Measurements from ENCODE around the gene CATSPERZ.
"Not testable (repeated sequence)": the region's sequence is repeated elsewhere in the genome, so short reads cannot be mapped to it uniquely, and the experiment has no call there.

CATSPERZ gene

DNA sequence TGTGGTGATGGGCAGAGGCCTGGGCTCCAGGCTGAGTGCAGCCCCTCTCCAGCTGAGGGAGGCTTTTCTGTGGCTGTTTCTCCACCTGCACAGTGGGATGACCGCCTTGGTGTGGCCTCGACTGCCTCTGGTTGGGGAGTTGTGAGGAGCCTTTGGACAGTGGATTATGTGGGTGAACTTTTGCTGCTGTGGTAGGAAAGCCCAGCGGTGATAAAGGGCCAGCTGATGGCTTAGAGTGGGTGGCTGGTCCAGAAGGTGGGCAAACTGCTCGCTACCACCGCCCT lies 3.8 kb downstream of the CATSPERZ start:
- peaks cover 36% of the 10 kb centered on the region for H3K36me3 Mint-ChIP-seq
- peaks cover 33% of the 10 kb centered on the region for H3K4me1 Mint-ChIP-seq
- H3K27ac Mint-ChIP-seq = peak overlapping the region; percentile 96
- H3K4me3 Mint-ChIP-seq = peak overlapping the region; percentile 99
- ATAC-seq (no peak), DNase-seq (ENCODE audit: low spot score in 2 of 2) (no peak)
- no peaks in the 10 kb centered on the region for H3K9me3 Mint-ChIP-seq

DNA sequence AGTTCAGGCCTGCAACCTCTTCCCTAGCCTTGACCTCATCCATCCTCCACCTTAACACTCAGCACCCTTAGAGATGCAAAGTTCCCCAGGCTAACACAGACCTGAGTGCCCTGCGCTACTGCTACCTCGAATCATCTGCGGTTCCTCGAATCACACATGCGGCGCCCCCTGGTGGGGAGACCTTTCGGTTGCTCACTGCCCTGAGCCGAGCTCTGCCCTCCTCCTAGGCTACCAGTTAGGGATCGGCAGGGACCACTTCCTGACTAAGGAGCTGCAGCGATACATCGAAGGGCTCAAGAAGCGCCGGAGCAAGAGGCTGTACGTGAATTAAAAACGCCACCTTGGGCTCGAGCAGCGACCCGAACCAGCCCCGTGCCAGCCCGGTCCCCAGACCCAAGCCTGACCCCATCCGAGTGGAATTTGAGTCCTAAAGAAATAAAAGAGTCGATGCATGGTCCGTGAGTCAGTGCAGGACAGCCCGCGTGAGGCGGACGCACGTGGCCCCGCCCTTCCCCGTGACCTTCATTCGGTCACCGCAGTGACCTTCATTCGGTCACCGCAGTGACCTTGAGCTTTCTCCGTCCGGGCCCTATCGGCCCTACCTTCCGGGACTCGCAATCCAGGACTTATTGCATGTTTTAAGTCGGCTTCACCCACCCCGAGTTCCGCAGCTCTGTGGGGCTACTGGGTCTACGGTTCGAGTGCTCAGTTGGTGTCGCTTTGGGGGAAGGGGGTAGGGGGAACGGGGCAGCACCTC lies 4.3 kb downstream of the CATSPERZ start:
- peak overlapping the region; percentile 99 for H3K4me3 Mint-ChIP-seq
- H3K36me3 Mint-ChIP-seq = peaks cover 42% of the 10 kb centered on the region
- peak overlapping the region; percentile 96 for H3K27ac Mint-ChIP-seq
- H3K4me1 Mint-ChIP-seq = peaks cover 33% of the 10 kb centered on the region
- ATAC-seq = peak; percentile 68
- DNase-seq (ENCODE audit: low spot score in 2 of 2) = peak; percentile 94 to 98
- no peaks in the 10 kb centered on the region for H3K9me3 Mint-ChIP-seq

DNA sequence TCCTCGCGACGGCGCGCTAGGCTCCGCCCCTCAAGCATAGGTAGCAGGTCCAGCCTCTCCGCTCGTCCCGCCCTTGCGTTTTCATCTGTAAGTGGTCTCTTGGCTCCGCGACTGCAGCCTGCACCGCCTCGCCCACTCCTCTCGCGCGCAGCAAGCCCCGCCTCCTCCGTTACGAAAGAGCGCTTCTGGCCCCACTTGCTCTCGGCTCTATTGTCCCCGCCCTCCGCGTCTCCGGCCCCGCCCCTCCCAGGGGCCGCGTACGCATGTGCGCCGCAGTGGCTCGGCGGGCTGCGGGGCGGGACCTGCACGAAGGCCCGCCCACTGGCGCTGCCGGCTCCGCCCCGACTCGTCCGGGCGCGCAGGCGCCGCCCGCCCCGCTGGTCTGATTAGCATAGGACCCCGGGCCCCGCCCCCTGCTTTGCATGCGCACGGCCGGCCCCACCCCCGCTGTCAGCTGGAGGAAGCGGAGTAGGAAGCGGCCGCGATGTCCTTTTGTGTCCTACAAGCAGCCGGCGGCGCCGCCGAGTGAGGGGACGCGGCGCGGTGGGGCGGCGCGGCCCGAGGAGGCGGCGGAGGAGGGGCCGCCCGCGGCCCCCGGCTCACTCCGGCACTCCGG lies 5.0 kb downstream of the CATSPERZ start, which contains the start of gene ESRRA:
TSS of gene ESRRA (plus strand) at position 450 of the 616 bp plus-strand sequence. CDS start 1,656 bp downstream, outside the sequence.
- Mint-ChIP-seq H3K4me3 (peak within 1 kb of the TSS; percentile 99), H3K27ac (peak within 1 kb of the TSS; percentile 96), H3K36me3 (peaks cover 49% of the 10 kb centered on the region), H3K4me1 (peaks cover 26% of the 10 kb centered on the region), H3K9me3 (no peaks in the 10 kb centered on the region)
- ATAC-seq (peak; percentile 83), DNase-seq (ENCODE audit: low spot score in 2 of 2) (peak; percentile 99)

DNA sequence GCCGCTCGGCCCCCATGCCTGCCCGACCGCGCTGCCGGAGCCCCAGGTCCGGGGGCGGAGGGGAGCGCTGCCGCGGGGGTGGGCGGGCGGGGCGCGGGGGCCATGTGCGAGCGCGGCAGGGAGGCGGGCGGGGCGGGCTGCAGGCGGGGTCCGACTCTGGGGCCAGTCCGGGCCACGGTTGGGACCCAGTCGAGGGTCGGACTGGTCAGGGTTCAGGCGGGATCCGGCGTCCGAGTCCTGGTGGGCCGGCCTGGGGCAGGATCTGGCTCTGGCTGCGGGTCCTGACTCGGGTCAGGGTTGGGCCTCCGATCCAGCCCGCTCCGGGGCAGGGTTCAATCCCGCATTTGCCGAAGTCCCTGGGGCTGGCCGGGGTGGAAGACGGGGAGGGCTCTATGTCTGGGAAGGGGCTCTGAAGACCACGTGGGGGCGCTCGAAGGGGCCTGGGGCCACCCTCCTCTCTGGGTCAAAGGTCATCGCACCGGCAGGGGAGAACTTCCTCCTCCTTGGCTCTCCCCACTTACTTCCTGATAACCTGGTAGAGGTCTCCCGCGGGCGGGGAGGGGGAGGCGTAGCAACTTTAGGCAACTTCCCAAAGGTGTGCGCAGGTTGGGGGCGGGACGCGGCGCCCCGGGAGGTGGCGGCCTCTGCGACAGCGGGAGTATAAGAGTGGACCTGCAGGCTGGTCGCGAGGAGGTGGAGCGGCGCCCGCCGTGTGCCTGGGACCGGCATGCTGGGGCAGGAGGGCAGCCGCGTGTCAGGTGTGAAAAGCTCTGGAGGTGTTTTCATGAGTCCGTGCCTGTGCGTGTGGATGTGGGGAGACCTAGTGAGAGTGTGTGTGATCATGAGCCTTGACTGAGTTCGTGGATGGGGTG lies 5.8 kb downstream of the CATSPERZ start:
- ATAC-seq = peak; percentile 29
- peaks cover 55% of the 10 kb centered on the region for H3K36me3 Mint-ChIP-seq
- DNase-seq (ENCODE audit: low spot score in 2 of 2) = peak; percentile 49 to 87
- H3K27ac Mint-ChIP-seq = peak overlapping the region; percentile 95
- H3K4me1 Mint-ChIP-seq = peaks cover 22% of the 10 kb centered on the region
- H3K9me3 Mint-ChIP-seq = no peaks in the 10 kb centered on the region
- H3K4me3 Mint-ChIP-seq = peak overlapping the region; percentile 99

DNA sequence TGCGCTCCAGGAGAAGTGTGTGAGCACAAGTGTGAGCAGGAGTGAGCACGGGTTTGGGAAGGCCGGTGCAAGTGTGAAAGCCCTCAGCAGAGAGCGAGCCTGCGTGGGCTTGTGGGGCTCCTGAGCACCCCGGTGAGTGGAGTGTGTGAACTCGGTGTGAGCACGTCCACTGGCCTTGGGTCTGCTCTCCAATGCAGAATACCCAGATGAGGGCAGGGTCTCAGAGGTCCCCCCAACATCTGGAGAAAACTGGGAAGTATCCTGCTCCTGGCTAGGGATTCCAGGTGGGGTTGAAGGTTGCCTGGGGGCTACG lies 6.4 kb downstream of the CATSPERZ start:
- peak overlapping the region; percentile 99 for H3K4me3 Mint-ChIP-seq
- ATAC-seq = no peak
- H3K27ac Mint-ChIP-seq = peak overlapping the region; percentile 95
- H3K9me3 Mint-ChIP-seq = no peaks in the 10 kb centered on the region
- peaks cover 59% of the 10 kb centered on the region for H3K36me3 Mint-ChIP-seq
- DNase-seq (ENCODE audit: low spot score in 2 of 2) = no peak
- H3K4me1 Mint-ChIP-seq = peaks cover 23% of the 10 kb centered on the region

DNA sequence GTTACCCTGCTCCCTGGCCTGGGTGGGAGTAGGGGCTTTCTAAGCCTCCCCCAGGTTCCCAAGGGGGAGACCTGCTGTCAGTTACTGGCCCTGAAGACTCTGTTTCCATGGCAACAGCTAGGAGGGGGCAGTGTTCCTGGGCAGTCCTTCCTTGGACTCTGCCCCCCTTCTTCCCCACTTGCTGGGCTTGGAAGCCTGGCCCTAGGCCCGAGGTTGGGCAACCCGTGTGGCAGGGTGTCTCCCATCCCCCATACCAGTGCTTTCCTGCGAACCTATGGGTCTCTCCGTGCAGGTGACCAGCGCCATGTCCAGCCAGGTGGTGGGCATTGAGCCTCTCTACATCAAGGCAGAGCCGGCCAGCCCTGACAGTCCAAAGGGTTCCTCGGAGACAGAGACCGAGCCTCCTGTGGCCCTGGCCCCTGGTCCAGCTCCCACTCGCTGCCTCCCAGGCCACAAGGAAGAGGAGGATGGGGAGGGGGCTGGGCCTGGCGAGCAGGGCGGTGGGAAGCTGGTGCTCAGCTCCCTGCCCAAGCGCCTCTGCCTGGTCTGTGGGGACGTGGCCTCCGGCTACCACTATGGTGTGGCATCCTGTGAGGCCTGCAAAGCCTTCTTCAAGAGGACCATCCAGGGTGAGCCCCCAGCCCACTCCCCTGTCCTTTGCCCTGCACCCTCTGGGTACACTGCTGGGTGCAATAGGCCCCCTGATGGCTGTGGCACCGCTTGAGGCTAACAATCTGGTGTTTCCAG lies 6.9 kb downstream of the CATSPERZ start:
- H3K4me1 Mint-ChIP-seq = peaks cover 23% of the 10 kb centered on the region
- ATAC-seq (no peak), DNase-seq (ENCODE audit: low spot score in 2 of 2) (no peak)
- peak overlapping the region; percentile 95 for H3K27ac Mint-ChIP-seq
- H3K9me3 Mint-ChIP-seq = no peaks in the 10 kb centered on the region
- peak overlapping the region; percentile 99 for H3K4me3 Mint-ChIP-seq
- H3K36me3 Mint-ChIP-seq = peaks cover 64% of the 10 kb centered on the region

DNA sequence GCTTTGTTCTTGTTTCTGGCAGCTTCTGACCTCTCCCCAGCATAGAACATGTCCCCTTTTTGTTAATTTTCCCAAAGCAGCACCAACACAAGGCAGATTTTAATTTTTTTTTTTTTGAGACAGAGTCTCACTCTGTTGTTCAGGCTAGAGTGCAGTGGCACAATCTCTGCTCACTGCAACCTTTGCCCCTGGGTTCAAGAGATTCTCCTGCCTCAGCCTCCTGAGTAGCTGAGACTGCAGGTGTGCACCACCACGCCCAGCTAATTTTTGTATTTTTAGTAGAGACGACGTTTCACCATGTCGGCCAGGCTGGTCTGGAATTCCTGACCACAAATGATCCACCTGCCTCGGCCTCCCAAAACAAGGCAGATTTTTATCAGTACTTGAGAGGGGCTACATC lies 7.6 kb downstream of the CATSPERZ start:
- H3K27ac Mint-ChIP-seq; H3K9me3 Mint-ChIP-seq; DNase-seq (ENCODE audit: low spot score in 2 of 2); ATAC-seq: not testable (repeated sequence)
- Mint-ChIP-seq H3K4me3 (peak overlapping the region; percentile 99), H3K4me1 (peaks cover 29% of the 10 kb centered on the region), H3K36me3 (peaks cover 64% of the 10 kb centered on the region)

DNA sequence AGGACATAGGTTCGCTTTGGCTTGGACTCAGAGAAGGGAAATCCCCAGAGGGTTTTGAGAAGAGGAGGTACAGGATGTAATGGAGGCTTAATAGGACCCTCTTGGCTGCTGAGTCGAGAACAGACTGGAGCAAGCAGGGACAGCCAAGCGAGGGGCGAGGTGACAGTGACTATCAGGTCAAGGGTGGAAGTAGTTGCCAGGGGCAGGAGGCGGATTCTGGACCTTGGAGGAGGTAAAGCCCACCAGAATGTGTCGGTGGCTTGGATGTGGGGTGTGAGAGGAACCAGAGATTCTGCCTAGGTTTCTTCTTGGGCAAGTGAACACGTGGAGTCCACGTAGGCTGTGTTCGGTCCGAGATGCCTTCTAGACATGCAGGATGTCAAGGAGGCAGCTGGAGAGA lies 12.8 kb downstream of the CATSPERZ start:
- no peak for ATAC-seq

DNA sequence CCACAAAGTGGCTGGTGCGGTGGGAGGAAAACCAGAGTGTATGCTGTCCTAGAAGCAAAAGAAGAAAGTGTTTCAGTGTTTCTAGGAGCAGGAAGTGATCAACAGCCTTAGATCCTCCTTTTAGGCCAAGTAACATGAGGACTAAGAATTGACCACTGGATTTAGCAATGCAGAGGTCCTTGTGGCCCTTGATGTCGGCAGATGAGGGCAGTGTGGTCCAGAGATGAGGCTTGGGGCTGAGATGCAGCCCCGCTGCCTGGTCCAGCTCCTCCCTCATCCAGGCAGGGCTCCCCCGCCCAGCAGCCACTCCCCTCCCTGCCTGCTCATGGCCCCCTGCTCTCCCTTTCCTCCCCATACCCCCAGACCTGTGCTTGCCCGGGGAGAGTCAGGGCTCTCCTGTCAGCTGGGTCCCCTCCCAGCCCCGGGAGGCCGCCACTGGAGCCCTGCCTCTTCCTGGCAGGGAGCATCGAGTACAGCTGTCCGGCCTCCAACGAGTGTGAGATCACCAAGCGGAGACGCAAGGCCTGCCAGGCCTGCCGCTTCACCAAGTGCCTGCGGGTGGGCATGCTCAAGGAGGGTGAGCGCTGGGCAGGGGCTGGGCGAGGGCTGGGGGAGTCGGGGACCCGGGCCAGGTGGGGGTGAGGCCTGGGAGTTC lies 13.5 kb downstream of the CATSPERZ start:
- H3K4me3 Mint-ChIP-seq = no peak overlapping the region
- peaks cover 46% of the 10 kb centered on the region for H3K4me1 Mint-ChIP-seq
- H3K36me3 Mint-ChIP-seq = peaks cover 76% of the 10 kb centered on the region
- DNase-seq (ENCODE audit: low spot score in 2 of 2) (no peak), ATAC-seq (no peak)
- peak overlapping the region; percentile 84 for H3K27ac Mint-ChIP-seq
- no peaks in the 10 kb centered on the region for H3K9me3 Mint-ChIP-seq

More for the DNA sequence above, 12.8 kb downstream of the CATSPERZ start:
- DNase-seq (ENCODE audit: low spot score in 2 of 2) = no peak
- peaks cover 76% of the 10 kb centered on the region for H3K36me3 Mint-ChIP-seq
- H3K27ac Mint-ChIP-seq = peak overlapping the region; percentile 84
- H3K9me3 Mint-ChIP-seq = no peaks in the 10 kb centered on the region
- H3K4me3 Mint-ChIP-seq = no peak overlapping the region
- peaks cover 41% of the 10 kb centered on the region for H3K4me1 Mint-ChIP-seq

DNA sequence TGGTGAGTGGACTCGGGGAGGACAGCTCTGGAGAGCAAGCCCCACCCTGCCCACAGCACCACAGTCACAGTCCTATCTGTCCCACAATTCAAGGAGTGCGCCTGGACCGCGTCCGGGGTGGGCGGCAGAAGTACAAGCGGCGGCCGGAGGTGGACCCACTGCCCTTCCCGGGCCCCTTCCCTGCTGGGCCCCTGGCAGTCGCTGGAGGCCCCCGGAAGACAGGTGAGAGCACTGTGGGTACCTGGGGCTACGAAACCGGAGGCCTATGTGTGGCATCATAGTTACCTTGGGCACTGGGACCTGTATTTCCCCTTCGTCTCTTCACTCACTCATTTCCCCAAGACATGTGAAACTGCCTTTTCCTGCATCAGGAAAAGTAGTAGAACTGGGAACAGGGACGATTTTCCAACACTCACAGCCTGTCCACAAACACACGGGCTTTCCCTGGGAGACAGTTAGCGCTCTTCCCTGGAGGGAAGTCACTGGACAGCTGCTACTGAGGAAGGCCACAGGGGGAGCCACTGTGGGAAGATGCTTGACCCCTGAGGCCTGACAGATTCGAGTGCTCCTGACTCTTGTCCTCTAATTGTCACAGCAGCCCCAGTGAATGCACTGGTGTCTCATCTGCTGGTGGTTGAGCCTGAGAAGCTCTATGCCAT lies 14.1 kb downstream of the CATSPERZ start:
- H3K4me1 Mint-ChIP-seq = peaks cover 52% of the 10 kb centered on the region
- ATAC-seq = no peak
- H3K27ac Mint-ChIP-seq = peak overlapping the region; percentile 72

DNA sequence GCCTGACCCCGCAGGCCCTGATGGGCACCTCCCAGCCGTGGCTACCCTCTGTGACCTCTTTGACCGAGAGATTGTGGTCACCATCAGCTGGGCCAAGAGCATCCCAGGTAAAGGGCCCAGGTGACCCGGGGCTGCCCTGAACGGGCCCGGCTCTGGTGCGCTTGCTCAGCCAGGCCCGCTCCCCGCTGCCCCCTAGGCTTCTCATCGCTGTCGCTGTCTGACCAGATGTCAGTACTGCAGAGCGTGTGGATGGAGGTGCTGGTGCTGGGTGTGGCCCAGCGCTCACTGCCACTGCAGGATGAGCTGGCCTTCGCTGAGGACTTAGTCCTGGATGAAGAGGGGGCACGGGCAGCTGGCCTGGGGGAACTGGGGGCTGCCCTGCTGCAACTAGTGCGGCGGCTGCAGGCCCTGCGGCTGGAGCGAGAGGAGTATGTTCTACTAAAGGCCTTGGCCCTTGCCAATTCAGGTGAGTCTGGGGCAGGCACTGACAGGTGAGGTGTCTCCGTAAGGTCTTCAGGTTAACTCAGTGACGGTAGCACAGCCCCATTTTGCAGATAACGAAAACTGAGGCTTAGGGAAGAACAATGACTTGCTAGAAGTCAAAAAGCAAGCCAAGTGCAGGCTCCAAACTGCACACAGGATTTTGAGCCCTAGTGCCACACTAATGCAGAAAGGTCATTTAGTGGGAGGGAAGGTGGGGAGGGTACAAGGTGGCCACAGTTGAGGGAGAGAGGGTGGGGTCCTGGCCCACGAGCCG lies 14.8 kb downstream of the CATSPERZ start:
- Mint-ChIP-seq H3K36me3 (peaks cover 76% of the 10 kb centered on the region), H3K9me3 (no peaks in the 10 kb centered on the region), H3K4me1 (peaks cover 58% of the 10 kb centered on the region), H3K27ac (peak overlapping the region; percentile 72), H3K4me3 (no peak overlapping the region)
- ATAC-seq (no peak), DNase-seq (ENCODE audit: low spot score in 2 of 2) (peak in 1 of 2 donors; percentile 50)

More for the DNA sequence above, 14.1 kb downstream of the CATSPERZ start:
- no peak for DNase-seq (ENCODE audit: low spot score in 2 of 2)
- Mint-ChIP-seq H3K36me3 (peaks cover 76% of the 10 kb centered on the region), H3K9me3 (no peaks in the 10 kb centered on the region), H3K4me3 (no peak overlapping the region)

DNA sequence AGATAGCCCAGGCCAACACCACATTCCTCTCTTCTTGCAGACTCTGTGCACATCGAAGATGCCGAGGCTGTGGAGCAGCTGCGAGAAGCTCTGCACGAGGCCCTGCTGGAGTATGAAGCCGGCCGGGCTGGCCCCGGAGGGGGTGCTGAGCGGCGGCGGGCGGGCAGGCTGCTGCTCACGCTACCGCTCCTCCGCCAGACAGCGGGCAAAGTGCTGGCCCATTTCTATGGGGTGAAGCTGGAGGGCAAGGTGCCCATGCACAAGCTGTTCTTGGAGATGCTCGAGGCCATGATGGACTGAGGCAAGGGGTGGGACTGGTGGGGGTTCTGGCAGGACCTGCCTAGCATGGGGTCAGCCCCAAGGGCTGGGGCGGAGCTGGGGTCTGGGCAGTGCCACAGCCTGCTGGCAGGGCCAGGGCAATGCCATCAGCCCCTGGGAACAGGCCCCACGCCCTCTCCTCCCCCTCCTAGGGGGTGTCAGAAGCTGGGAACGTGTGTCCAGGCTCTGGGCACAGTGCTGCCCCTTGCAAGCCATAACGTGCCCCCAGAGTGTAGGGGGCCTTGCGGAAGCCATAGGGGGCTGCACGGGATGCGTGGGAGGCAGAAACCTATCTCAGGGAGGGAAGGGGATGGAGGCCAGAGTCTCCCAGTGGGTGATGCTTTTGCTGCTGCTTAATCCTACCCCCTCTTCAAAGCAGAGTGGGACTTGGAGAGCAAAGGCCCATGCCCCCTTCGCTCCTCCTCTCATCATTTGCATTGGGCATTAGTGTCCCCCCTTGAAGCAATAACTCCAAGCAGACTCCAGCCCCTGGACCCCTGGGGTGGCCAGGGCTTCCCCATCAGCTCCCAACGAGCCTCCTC lies 15.7 kb downstream of the CATSPERZ start:
- H3K27ac Mint-ChIP-seq = peak overlapping the region; percentile 98
- not testable (repeated sequence) for H3K9me3 Mint-ChIP-seq; ATAC-seq; DNase-seq (ENCODE audit: low spot score in 2 of 2)
- peaks cover 63% of the 10 kb centered on the region for H3K4me1 Mint-ChIP-seq
- peak overlapping the region; percentile 97 for H3K4me3 Mint-ChIP-seq
- peaks cover 77% of the 10 kb centered on the region for H3K36me3 Mint-ChIP-seq

All from stimulated activated effector memory CD8-positive, alpha-beta T cell treated with anti-CD3 and anti-CD28 coated beads, Interleukin-12 subunit alpha, Interleukin-12 subunit beta, amount 100 ng/mL, for 72 hours (primary cell).